SK-N-MC (cell line): ENCODE data around the gene SYNJ2.

ENCODE experiments used
- EZH2 ChIP-seq: fragments of 200-600 bp; sonication (generic); IDR thresholded peaks from one replicate; pipeline ENCODE4 v1.6.1; 2017; ENCODE audit warnings: antibody characterized with exemption
- POLR2AphosphoS5 ChIP-seq: IDR thresholded peaks from 2 replicates; pipeline ENCODE4 v1.6.1; 2012; ENCODE audit warnings: mild to moderate bottlenecking, low read depth, low read length, borderline replicate concordance

DNA sequence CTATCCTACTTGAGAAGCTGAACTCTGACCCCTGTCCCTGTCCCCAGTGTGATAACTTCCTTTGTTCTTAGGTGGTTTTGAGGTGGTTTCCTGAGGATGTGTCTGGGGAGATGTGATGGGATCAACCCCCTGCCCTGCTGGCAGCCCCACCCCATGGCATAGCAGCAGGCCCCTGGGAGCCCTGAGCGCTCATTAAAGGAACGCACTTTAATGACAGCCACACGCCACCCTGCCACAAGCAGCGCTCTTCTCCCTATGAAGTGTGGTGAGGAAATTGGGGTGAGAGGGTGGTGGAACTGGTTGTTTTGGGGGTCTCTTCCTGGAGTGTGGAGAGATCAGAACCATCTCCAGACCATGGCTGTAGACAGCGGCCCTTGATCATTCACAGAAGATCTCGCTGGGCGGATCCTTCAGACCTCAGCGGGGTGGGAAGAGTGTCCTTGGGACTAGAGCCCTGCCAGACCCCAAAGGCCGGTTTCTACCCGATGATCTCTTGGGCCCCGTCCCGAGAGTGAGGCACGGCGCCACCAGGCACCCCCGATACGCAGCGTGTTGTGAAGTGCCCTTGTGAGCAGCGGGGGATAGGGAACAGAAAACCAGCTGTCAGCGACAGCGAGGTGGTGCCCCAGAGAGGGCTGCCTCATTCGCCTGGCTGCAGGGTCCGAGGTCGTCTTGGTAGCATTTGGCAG, 45.4 kb downstream of the SYNJ2 start:
- TF ChIP-seq POLR2AphosphoS5, result no peak
- TF ChIP-seq EZH2, result no peak
